OCI-LY3 (cell line): ENCODE results near the gene KRT14.
"Not testable (repeated sequence)": the region's sequence is repeated elsewhere in the genome, so short reads cannot be mapped to it uniquely, and the experiment has no call there.

Experiments
- H2AFZ ChIP-seq: fragments of 200-600, 300-600 bp; shearing (Covaris generic); 2 replicates; pipeline ENCODE4 v1.6.0; 2014; ENCODE audit warnings: antibody characterized with exemption, low read depth, low read length
- H3K27ac ChIP-seq: fragments of 200-600, 300-600 bp; sonication (generic); 2 replicates; pipeline ENCODE4 v1.5.1; 2014; ENCODE audit warnings: mild to moderate bottlenecking, low read length, moderate library complexity, mixed read lengths
- H3K27me3 ChIP-seq: fragments of 200-600, 300-600 bp; sonication (generic); 2 replicates; pipeline ENCODE4 v1.6.1; 2014; ENCODE audit warnings: low read depth, low read length, mixed read lengths
- H3K36me3 ChIP-seq: fragments of 200-600, 300-600 bp; sonication (generic); replicated peaks from 2 replicates; pipeline ENCODE3; 2014; ENCODE audit warnings: low read depth, low read length, mixed read lengths
- H3K4me1 ChIP-seq: fragments of 300-600, 200-600 bp; sonication (generic); 2 replicates; pipeline ENCODE4 v1.6.1; 2014; ENCODE audit warnings: low read length, mixed read lengths
- H3K4me2 ChIP-seq: fragments of 200-600, 300-600 bp; sonication (generic); 2 replicates; pipeline ENCODE4 v1.6.1; 2014; ENCODE audit warnings: low read length, mixed read lengths
- H3K4me3 ChIP-seq: fragments of 300-600, 200-600 bp; sonication (generic); 2 replicates; pipeline ENCODE4 v1.5.1; 2014; ENCODE audit warnings: antibody characterized with exemption, mild to moderate bottlenecking, low read length, moderate library complexity
- H3K79me2 ChIP-seq: fragments of 300-600, 200-600 bp; shearing (Covaris generic); 2 replicates; pipeline ENCODE4 v1.6.1; 2014; ENCODE audit warnings: mild to moderate bottlenecking, low read length, mixed read lengths
- H3K9ac ChIP-seq: fragments of 300-600, 200-600 bp; shearing (Covaris generic); 2 replicates; pipeline ENCODE4 v1.6.0; 2014; ENCODE audit warnings: mild to moderate bottlenecking, low read length, moderate library complexity
- H3K9me3 ChIP-seq: fragments of 200-600, 300-600 bp; shearing (Covaris generic); 2 replicates; pipeline ENCODE4 v1.6.1; 2014; ENCODE audit warnings: low read length, mixed read lengths; ENCODE audit not compliant: insufficient read depth
- H4K20me1 ChIP-seq: fragments of 200-600, 300-600 bp; sonication (generic); 2 replicates; pipeline ENCODE4 v1.6.1; 2016; ENCODE audit warnings: low read length, mixed read lengths; ENCODE audit not compliant: insufficient read depth
- EZH2phosphoT487 ChIP-seq: fragments of 200-600 bp; shearing (Covaris generic); IDR thresholded peaks from 2 replicates; pipeline ENCODE4 v1.6.1; 2018; ENCODE audit warnings: antibody characterized with exemption, mixed run types, low read depth
- TF ChIP-seq, protein P1 (sequence below): fragments of 200-600, 300-600 bp; sonication (generic); IDR thresholded peaks from 2 replicates; pipeline ENCODE4 v1.5.1; 2014; ENCODE audit warnings: antibody characterized with exemption, low read length, low read depth

Gene KRT14

DNA sequence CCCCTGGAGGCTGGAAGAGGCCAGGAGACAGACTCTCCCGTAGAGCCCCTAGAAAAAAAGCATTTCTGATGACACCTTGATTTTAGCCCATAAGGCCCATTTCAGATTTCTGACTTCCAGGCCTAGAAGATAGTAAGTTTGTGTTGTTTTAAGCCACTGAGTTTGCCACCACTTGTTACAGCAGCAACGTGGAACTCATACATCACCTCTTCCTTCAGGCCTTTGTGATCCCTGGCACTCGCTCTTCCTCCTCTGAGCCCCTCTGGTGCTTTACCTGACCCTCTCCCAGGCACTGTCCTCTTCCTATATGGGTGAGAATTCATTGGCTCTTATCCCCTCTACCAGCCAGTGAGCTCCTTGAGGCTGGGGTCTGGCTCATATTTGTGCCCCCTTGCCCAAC, 39.9 kb downstream of the KRT14 start:
- H3K9me3 ChIP-seq = no peaks in the 10 kb centered on the region
- H3K27ac ChIP-seq = no peak overlapping the region
- H3K9ac ChIP-seq = no peak overlapping the region
- H3K36me3 ChIP-seq = no peaks in the 10 kb centered on the region
- TF ChIP-seq, protein P1, sequence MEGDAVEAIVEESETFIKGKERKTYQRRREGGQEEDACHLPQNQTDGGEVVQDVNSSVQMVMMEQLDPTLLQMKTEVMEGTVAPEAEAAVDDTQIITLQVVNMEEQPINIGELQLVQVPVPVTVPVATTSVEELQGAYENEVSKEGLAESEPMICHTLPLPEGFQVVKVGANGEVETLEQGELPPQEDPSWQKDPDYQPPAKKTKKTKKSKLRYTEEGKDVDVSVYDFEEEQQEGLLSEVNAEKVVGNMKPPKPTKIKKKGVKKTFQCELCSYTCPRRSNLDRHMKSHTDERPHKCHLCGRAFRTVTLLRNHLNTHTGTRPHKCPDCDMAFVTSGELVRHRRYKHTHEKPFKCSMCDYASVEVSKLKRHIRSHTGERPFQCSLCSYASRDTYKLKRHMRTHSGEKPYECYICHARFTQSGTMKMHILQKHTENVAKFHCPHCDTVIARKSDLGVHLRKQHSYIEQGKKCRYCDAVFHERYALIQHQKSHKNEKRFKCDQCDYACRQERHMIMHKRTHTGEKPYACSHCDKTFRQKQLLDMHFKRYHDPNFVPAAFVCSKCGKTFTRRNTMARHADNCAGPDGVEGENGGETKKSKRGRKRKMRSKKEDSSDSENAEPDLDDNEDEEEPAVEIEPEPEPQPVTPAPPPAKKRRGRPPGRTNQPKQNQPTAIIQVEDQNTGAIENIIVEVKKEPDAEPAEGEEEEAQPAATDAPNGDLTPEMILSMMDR = no peak
- no peak for TF ChIP-seq EZH2phosphoT487
- H3K4me1 ChIP-seq = peaks cover 7% of the 10 kb centered on the region
- no peaks in the 10 kb centered on the region for H3K79me2 ChIP-seq
- H3K4me3 ChIP-seq = no peak overlapping the region
- no peak overlapping the region for H2AFZ ChIP-seq
- no peak overlapping the region for H3K4me2 ChIP-seq
- H4K20me1 ChIP-seq = no peaks in the 10 kb centered on the region
- H3K27me3 ChIP-seq = peaks cover 3% of the 10 kb centered on the region; the same call in 1 of the 2 replicates

DNA sequence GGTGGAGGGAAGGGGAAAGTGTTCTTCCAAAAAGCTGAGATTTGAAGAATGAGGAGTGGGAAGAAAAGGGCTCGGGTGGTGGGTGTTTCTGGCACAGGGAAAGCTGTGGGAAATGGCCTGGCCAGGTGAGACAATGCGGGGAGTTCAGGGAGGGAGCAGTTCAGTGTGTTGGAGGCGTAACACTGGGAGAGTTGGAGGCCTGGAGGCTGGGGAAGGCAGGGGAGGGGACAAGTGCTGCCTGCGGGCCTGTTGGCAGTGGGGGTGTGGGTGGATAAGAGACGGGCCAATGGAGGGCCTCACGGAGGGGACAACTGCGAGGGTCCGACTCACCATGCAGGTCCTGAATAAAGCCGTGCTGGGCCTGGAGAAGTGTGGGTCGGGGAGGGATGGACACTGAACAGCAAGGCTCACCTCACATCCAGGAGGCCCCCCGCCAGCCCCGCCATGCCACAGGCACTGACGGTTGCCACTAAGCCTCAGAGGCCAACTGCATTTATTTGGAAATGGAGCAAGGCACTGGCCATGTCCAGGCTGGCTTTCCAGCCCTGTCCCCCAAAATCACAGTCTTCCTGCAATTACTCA, 40.8 kb downstream of the KRT14 start:
- no peaks in the 10 kb centered on the region for H3K9me3 ChIP-seq
- H3K27me3 ChIP-seq = peaks cover 3% of the 10 kb centered on the region; the same call in 1 of the 2 replicates
- TF ChIP-seq EZH2phosphoT487 = no peak
- TF ChIP-seq, protein P1 = no peak
- H3K36me3 ChIP-seq = no peaks in the 10 kb centered on the region
- no peak overlapping the region for H3K27ac ChIP-seq
- no peak overlapping the region for H2AFZ ChIP-seq
- no peak overlapping the region for H3K4me2 ChIP-seq
- no peaks in the 10 kb centered on the region for H4K20me1 ChIP-seq
- no peak overlapping the region for H3K9ac ChIP-seq
- H3K4me3 ChIP-seq = no peak overlapping the region
- peaks cover 7% of the 10 kb centered on the region for H3K4me1 ChIP-seq
- no peaks in the 10 kb centered on the region for H3K79me2 ChIP-seq

DNA sequence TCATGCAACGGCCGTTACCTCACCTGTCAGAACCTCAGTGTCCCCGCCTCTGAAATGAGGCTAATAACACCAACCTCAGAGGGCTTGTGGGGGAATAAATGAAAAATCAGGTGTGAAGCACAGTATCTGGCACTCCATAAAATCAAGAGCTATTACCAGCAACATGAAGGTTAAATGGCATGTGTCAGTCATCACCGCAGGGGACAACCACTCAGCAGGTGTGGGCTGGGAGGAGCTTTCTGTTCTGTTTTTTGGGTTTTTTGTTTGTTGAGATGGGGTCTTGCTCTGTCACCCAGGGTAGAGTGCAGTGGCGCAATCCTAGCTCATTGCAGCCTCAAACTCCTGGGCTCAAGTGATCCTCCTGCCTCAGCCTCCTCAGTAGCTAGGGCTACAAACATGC, 41.8 kb downstream of the KRT14 start:
- TF ChIP-seq, protein P1 = no peak
- TF ChIP-seq EZH2phosphoT487 = no peak
- no peak overlapping the region for H3K4me3 ChIP-seq

DNA sequence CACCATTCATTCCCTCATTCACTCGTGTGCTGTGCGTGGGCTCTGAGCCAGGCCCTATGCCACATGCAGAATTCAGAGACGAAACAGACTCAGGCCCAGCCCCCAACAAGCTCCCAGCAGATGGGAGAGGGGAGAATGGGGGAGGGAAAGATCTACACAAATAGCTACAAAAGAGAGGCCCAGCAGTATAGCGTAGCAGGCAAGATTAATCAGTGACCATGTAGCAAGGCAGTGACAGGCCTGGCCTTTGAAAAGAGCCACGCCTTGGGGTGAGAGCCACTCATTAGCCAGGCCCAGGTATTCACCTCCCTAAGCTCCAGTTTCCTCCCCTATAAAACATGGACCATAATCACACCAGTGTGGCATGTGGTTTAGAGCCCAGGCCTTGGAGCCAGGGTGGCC, 42.2 kb downstream of the KRT14 start:
- Histone ChIP-seq H4K20me1 (no peaks in the 10 kb centered on the region), H3K36me3 (no peaks in the 10 kb centered on the region), H3K79me2 (no peaks in the 10 kb centered on the region), H3K9me3 (no peaks in the 10 kb centered on the region), H2AFZ (no peak overlapping the region), H3K4me3 (no peak overlapping the region), H3K27me3 (no peaks in the 10 kb centered on the region), H3K4me1 (peaks cover 10% of the 10 kb centered on the region), H3K4me2 (no peak overlapping the region), H3K27ac (no peak overlapping the region), H3K9ac (no peak overlapping the region)
- no peak for TF ChIP-seq EZH2phosphoT487
- TF ChIP-seq, protein P1 = no peak

More for the DNA sequence above, 41.8 kb downstream of the KRT14 start:
- peaks cover under 1% of the 10 kb centered on the region; the same call in 1 of the 2 replicates for H3K27me3 ChIP-seq
- no peak overlapping the region for H3K4me2 ChIP-seq
- no peaks in the 10 kb centered on the region for H3K9me3 ChIP-seq
- H4K20me1 ChIP-seq = no peaks in the 10 kb centered on the region
- no peak overlapping the region for H2AFZ ChIP-seq
- H3K4me1 ChIP-seq = peaks cover 10% of the 10 kb centered on the region
- no peak overlapping the region for H3K27ac ChIP-seq
- no peaks in the 10 kb centered on the region for H3K36me3 ChIP-seq
- no peak overlapping the region for H3K9ac ChIP-seq
- H3K79me2 ChIP-seq = no peaks in the 10 kb centered on the region

DNA sequence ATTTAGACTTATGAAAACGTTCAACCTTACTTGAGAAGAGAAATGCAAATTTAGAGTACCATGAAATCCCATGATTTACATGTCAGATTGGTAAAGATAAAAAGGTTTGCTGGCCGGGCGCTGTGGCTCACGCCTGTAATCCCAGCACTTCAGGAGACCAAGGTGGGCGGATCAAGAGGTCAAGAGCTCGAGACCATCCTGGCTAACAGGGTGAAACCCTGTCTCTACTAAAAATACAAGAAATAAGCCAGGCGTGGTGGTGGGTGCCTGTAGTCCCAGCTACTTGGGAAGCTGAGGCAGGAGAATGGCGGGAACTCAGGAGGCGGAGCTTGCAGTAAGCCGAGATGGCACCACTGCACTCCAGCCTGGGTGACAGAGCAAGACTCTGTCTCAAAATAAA, 43.9 kb downstream of the KRT14 start:
- not testable (repeated sequence) for H2AFZ ChIP-seq, H4K20me1 ChIP-seq, H3K9me3 ChIP-seq, H3K4me3 ChIP-seq, H3K4me1 ChIP-seq, H3K79me2 ChIP-seq, H3K9ac ChIP-seq, H3K36me3 ChIP-seq, H3K27ac ChIP-seq, H3K4me2 ChIP-seq, H3K27me3 ChIP-seq
